ENCODE results near the gene PTPRC.

DNA sequence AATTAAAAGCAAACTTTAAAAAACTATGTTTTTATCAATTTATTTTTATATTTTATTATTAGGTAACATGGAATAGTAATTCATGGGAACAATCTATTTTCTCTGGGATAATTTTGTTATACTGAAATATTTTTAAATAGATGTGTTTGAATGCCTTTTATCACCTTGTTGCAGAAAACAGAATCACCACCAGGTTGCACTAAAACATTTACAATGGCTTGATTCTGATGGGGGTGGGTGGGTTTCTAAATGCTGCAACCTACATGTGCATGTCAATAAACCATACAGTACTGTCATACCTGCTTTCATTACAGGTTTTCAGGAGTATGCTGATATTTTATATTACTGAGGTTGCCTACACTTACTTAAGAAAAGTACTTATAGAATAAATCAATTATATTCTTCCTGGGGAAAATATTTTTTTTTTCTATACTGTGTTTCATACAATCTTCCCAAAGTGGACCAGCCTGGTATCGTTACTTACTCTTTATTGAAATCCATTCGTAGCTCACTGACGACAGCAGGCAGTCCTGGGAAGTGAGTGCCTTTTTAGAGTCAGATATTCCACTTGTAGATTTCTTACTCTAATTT, 132.8 kb downstream of the PTPRC start:
- TF ChIP-seq, protein P1, sequence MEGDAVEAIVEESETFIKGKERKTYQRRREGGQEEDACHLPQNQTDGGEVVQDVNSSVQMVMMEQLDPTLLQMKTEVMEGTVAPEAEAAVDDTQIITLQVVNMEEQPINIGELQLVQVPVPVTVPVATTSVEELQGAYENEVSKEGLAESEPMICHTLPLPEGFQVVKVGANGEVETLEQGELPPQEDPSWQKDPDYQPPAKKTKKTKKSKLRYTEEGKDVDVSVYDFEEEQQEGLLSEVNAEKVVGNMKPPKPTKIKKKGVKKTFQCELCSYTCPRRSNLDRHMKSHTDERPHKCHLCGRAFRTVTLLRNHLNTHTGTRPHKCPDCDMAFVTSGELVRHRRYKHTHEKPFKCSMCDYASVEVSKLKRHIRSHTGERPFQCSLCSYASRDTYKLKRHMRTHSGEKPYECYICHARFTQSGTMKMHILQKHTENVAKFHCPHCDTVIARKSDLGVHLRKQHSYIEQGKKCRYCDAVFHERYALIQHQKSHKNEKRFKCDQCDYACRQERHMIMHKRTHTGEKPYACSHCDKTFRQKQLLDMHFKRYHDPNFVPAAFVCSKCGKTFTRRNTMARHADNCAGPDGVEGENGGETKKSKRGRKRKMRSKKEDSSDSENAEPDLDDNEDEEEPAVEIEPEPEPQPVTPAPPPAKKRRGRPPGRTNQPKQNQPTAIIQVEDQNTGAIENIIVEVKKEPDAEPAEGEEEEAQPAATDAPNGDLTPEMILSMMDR (conservative IDR thresholded peaks at IDR 0.05 in 1 of 2, IDR thresholded peaks at IDR 0.05 in 1 of 2; ENCODE audit: low read depth in 1 of 2, low read length in 2 of 2) = peak; percentile 50 to 57
- no peak for TF ChIP-seq EZH2 (IDR thresholded peaks at IDR 0.05; ENCODE audit: low read length, missing control alignments)
